Heart left ventricle (tissue), 13 donors: Measurements from ENCODE around the gene SEC14L5.

Source experiments
- POLR2A ChIP-seq, 2 donors: fragments of 450-650 bp; IDR thresholded peaks; one replicate each; pipeline ENCODE4 v1.6.1; 2017; ENCODE audit warnings: antibody characterized with exemption in 2 of 2, mild to moderate bottlenecking in 2 of 2, moderate library complexity in 2 of 2
- TF ChIP-seq, protein P1 (sequence below), 12 donors: fragments of 200-600 bp; sonication (generic) in 4 of 12; IDR thresholded peaks; one replicate each; pipeline versions ENCODE4 v1.5.0 to v1.8.0; 2018 to 2022; ENCODE audit warnings: antibody characterized with exemption in 12 of 12, mild to moderate bottlenecking in 5 of 12
- donor health status: ischemic (EF 13 %, LVEDD 7.1; RV severe dilation, severe dysfunction).
- donor health status: DM: no; HTN: yes; CAD: no.
- donor health status: DM: no; HTN: no; CAD: no.
- donor health status: ischemic (EF 25% LVEDD 6.9; RV normal size, moderate dysfunction).
- donor health status: ischemic (EF 25% LVEDD 5.7; RV mildly dilated, moderate dysfunction).
- donor health status: ischemic (EF 35%, LVEDD 5.7; RV mildly dilated, moderate dysfunction).
- donor health status: nonischemic (EF 11% LVEDD 7.7; RV severe dilation, severe dysfunction).
- donor health status: DM: yes; HTN: yes; CAD: no.
- donor health status: PGD.
- donor health status: ischemic (EF 29% LVEDD 5.4; RV normal size, mild dysfunction).
- donor health status: nonischemic (EF 23%, LVEDD 6.1; RV moderate dilation, normal function).

DNA sequence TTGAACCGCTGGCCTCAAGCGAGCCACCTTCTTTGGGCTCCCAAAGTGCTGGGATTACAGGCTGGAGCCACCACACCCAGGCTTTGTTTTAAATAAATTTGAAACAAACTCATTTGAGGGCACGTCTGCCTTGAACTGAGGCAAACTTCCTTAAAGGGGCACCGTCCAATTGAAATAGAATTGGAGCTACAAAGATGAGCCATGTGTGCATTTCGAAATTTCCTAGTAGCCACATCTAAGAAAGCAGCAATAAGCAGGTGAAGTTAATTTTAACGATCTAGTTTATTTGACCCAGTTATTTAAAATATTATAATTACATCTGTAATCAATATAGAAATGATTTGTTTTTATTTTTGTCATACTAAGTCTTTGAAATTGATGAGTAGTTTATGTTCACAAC lies 108.4 kb downstream of the SEC14L5 start:
- TF ChIP-seq, protein P1, sequence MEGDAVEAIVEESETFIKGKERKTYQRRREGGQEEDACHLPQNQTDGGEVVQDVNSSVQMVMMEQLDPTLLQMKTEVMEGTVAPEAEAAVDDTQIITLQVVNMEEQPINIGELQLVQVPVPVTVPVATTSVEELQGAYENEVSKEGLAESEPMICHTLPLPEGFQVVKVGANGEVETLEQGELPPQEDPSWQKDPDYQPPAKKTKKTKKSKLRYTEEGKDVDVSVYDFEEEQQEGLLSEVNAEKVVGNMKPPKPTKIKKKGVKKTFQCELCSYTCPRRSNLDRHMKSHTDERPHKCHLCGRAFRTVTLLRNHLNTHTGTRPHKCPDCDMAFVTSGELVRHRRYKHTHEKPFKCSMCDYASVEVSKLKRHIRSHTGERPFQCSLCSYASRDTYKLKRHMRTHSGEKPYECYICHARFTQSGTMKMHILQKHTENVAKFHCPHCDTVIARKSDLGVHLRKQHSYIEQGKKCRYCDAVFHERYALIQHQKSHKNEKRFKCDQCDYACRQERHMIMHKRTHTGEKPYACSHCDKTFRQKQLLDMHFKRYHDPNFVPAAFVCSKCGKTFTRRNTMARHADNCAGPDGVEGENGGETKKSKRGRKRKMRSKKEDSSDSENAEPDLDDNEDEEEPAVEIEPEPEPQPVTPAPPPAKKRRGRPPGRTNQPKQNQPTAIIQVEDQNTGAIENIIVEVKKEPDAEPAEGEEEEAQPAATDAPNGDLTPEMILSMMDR (IDR thresholded peaks at IDR 0.05) = no peak
- no peak for TF ChIP-seq POLR2A (IDR thresholded peaks at IDR 0.05)
